SK-N-SH (cell line): ENCODE data around the gene DMRTA2. TPM values are rescaled to one million over a fixed set of nuclear protein-coding genes. Genes with fewer than 3 reads are reported as not detected.

Experiments used
- CTCF ChIA-PET: fragments of 300-600, 350-600 bp; formaldehyde crosslinking; extraction: SDS; loops from one replicate; lab custom pipeline; 2021; lab: Yijun Ruan, JAX
- POLR2A ChIA-PET: fragments of 350-600 bp; sonication (Branson Sonifier 250); formaldehyde crosslinking; extraction: SDS; loops from one replicate; lab custom pipeline; 2020; ENCODE audit warnings: antibody characterized with exemption, inconsistent platforms; lab: Yijun Ruan, JAX
- DNase-seq: peaks from one replicate; pipeline ENCODE4 v3.0.0; 2012
- H2AFZ ChIP-seq: fragments of 200-600 bp; sonication (generic); 2 replicates; pipeline ENCODE4 v1.8.1; 2016; ENCODE audit warnings: antibody characterized with exemption, mild to moderate bottlenecking, low read depth
- H3F3A ChIP-seq: fragments of 200-600 bp; sonication (generic); replicated peaks from 2 replicates; pipeline ENCODE3; 2016; ENCODE audit warnings: antibody characterized with exemption, mild to moderate bottlenecking; ENCODE audit not compliant: insufficient read depth
- H3K27ac ChIP-seq, 2 experiments: fragments of 200-500 bp in 1 of 2; fragments of 200-600 bp in 1 of 2; sonication (Bioruptor generic) in 1 of 2; sonication (generic), shearing (Covaris generic) in 1 of 2; 2 replicates each; pipeline versions ENCODE4 v1.5.1 to v1.6.1; 2014 to 2016; ENCODE audit warnings: low read depth in 2 of 2, inconsistent platforms in 1 of 2, low read length in 1 of 2, mild to moderate bottlenecking in 1 of 2, mixed read lengths in 1 of 2
- H3K27me3 ChIP-seq: fragments of 200-600 bp; sonication (generic), shearing (Covaris generic); 2 replicates; pipeline ENCODE4 v1.6.1; 2016; ENCODE audit warnings: mixed run types; ENCODE audit not compliant: insufficient read depth
- H3K36me3 ChIP-seq, 2 experiments: fragments of 200-500 bp in 1 of 2; fragments of 200-600 bp in 1 of 2; sonication (Bioruptor generic) in 1 of 2; sonication (generic) in 1 of 2; replicated peaks in 1 of 2; 2 replicates each; pipeline versions ENCODE3 to v1.5.1; 2014 to 2016; ENCODE audit warnings: low read length in 1 of 2, mild to moderate bottlenecking in 1 of 2; ENCODE audit not compliant: insufficient read depth in 2 of 2, control insufficient read depth in 1 of 2
- H3K4me1 ChIP-seq, 2 experiments: fragments of 200-500 bp in 1 of 2; fragments of 200-600 bp in 1 of 2; sonication (Bioruptor generic) in 1 of 2; sonication (generic), shearing (Covaris generic) in 1 of 2; 2 replicates each; pipeline versions ENCODE4 v1.5.1 to v1.6.1; 2014 to 2016; ENCODE audit warnings: low read depth in 1 of 2, low read length in 1 of 2, mixed run types in 1 of 2; ENCODE audit not compliant: insufficient read depth in 2 of 2, control insufficient read depth in 1 of 2
- H3K4me2 ChIP-seq: fragments of 200-600 bp; sonication (generic), shearing (Covaris generic); 2 replicates; pipeline ENCODE4 v1.6.1; 2017; ENCODE audit warnings: mixed run types
- H3K4me3 ChIP-seq, 2 experiments: fragments of 200-500 bp in 1 of 2; fragments of 200-600 bp in 1 of 2; sonication (Bioruptor generic) in 1 of 2; sonication (generic), shearing (Covaris generic) in 1 of 2; 2 replicates each; pipeline versions ENCODE4 v1.5.1 to v1.8.1; 2014 to 2016; ENCODE audit warnings: low read depth in 2 of 2, inconsistent platforms in 1 of 2, low read length in 1 of 2, mild to moderate bottlenecking in 1 of 2, mixed read lengths in 1 of 2, moderate library complexity in 1 of 2
- H3K79me2 ChIP-seq: fragments of 200-600 bp; sonication (generic); 2 replicates; pipeline ENCODE4 v1.8.1; 2017; ENCODE audit warnings: mild to moderate bottlenecking; ENCODE audit not compliant: insufficient read depth
- H3K9ac ChIP-seq: fragments of 200-600 bp; sonication (generic); 2 replicates; pipeline ENCODE4 v1.6.1; 2017; ENCODE audit warnings: mixed run types
- H3K9me2 ChIP-seq: fragments of 200-600 bp; sonication (generic); 2 replicates; pipeline ENCODE4 v1.6.1; 2017; ENCODE audit warnings: mixed run types
- H3K9me3 ChIP-seq: fragments of 200-600 bp; sonication (generic); 2 replicates; pipeline ENCODE4 v1.6.1; 2017; ENCODE audit warnings: mixed run types, mild to moderate bottlenecking, moderate library complexity
- H4K20me1 ChIP-seq: fragments of 200-600 bp; sonication (generic); 2 replicates; pipeline ENCODE4 v1.6.1; 2017; ENCODE audit warnings: mild to moderate bottlenecking, mixed run types; ENCODE audit not compliant: insufficient read depth
- CHD2 ChIP-seq: fragments of 150-350 bp; IDR thresholded peaks from 2 replicates; pipeline ENCODE4 v1.6.1; 2018; ENCODE audit warnings: low read length; ENCODE audit not compliant: partially characterized antibody
- ELF1 ChIP-seq: IDR thresholded peaks from 2 replicates; pipeline ENCODE4 v1.4.0; 2012
- EP300 ChIP-seq, 2 experiments: IDR thresholded peaks; 2 replicates each; pipeline versions ENCODE4 v1.4.0 to v1.6.1; 2012; ENCODE audit warnings: borderline replicate concordance in 1 of 2, low read depth in 1 of 2, low read length in 1 of 2
- EZH2phosphoT487 ChIP-seq: fragments of 200-600 bp; sonication (generic); IDR thresholded peaks from 2 replicates; pipeline ENCODE4 v1.6.1; 2017; ENCODE audit warnings: low read depth, mixed run types, mild to moderate bottlenecking, antibody characterized with exemption, moderate library complexity, borderline replicate concordance
- FOXJ3 ChIP-seq: sonication (generic); formaldehyde crosslinking; IDR thresholded peaks from 2 replicates; pipeline ENCODE4 v1.5.1; 2020; ENCODE audit warnings: mild to moderate bottlenecking, missing genetic modification reagents
- FOXM1 ChIP-seq: IDR thresholded peaks from 2 replicates; pipeline ENCODE4 v1.4.0; 2012; ENCODE audit warnings: low read depth, mild to moderate bottlenecking
- JUND ChIP-seq: IDR thresholded peaks from 2 replicates; pipeline ENCODE4 v1.4.0; 2012
- NFIC ChIP-seq: IDR thresholded peaks from 2 replicates; pipeline ENCODE4 v1.4.0; 2012; ENCODE audit warnings: borderline replicate concordance
- NRF1 ChIP-seq: IDR thresholded peaks from 2 replicates; pipeline ENCODE4 v1.6.1; 2012; ENCODE audit warnings: low read depth, mild to moderate bottlenecking, low read length
- POLR2AphosphoS5 ChIP-seq: IDR thresholded peaks from 2 replicates; pipeline ENCODE4 v1.6.1; 2012; ENCODE audit warnings: low read depth, low read length
- RAD21 ChIP-seq: IDR thresholded peaks from 2 replicates; pipeline ENCODE4 v1.6.1; 2012; ENCODE audit warnings: mild to moderate bottlenecking, low read length
- RCOR1 ChIP-seq: fragments of 150-350 bp; IDR thresholded peaks from 2 replicates; pipeline ENCODE4 v1.6.1; 2017; ENCODE audit warnings: antibody characterized with exemption, low read length
- SMC3 ChIP-seq: IDR thresholded peaks from 2 replicates; pipeline ENCODE4 v1.6.1; 2012; ENCODE audit warnings: low read depth, low read length, improper control_type of control experiment
- TCF12 ChIP-seq: IDR thresholded peaks from 2 replicates; pipeline ENCODE4 v1.4.0; 2012
- TEAD4 ChIP-seq: IDR thresholded peaks from 2 replicates; pipeline ENCODE4 v1.4.0; 2012; ENCODE audit warnings: mild to moderate bottlenecking, borderline replicate concordance; ENCODE audit not compliant: insufficient read depth
- WGBS: methylation state at CpG from one replicate; pipeline ENCODE4 v1.1.6; 2017; ENCODE audit warnings: low lambda C conversion rate; 5-methylcytosine and 5-hydroxymethylcytosine counted together
- polyA plus RNA-seq, 3 experiments: library from polyadenylated mRNA; depleted of rRNA; stranded (reverse); fragments of >200 nt; gene quantifications; 2 replicates each; pipeline ENCODE4 v1.2.3, GENCODE V29; 2012
- TF ChIP-seq, protein P1 (sequence below): fragments of 200-600 bp; sonication (generic); IDR thresholded peaks from 2 replicates; pipeline ENCODE4 v1.6.1; 2017; ENCODE audit warnings: antibody characterized with exemption, mild to moderate bottlenecking, moderate library complexity
- TF ChIP-seq, protein P2 (sequence below): fragments of 150-350 bp; IDR thresholded peaks from 2 replicates; pipeline ENCODE4 v1.6.1; 2016; ENCODE audit warnings: mild to moderate bottlenecking, low read depth, low read length
- TF ChIP-seq, protein P3 (sequence below): fragments of 150-350 bp; IDR thresholded peaks from 2 replicates; pipeline ENCODE4 v1.6.1; 2017; ENCODE audit warnings: antibody characterized with exemption, low read length, low read depth, borderline replicate concordance

DMRTA2 gene
- polyA plus RNA-seq, 1 of the 3 experiments (the other 2 are of a cell fraction) = 0.02 TPM

DNA sequence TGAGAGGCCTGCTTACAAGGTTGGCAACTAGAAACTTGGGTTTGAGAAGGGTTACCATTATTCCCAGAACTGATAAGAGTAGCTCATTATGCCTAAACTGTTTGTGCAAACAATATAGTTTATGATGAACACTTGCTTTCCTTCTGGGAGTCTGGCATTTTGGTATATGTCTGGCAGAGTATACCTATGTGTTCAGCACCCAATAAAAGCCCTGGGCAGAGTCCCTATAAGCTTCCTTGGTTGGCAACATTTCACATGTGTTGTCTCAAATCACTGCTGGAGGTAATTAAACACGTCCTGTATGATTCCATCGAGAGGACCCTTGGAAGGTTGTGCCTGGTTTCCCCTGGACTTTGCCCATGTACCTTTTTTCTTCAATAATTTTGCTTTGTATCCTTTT lies 39.7 kb upstream of the DMRTA2 start:
- no peaks in the 10 kb centered on the region for H3F3A ChIP-seq
- no peaks in the 10 kb centered on the region for H4K20me1 ChIP-seq
- H3K4me3 ChIP-seq = no peak overlapping the region
- no peak overlapping the region for H3K9ac ChIP-seq
- no peaks in the 10 kb centered on the region for H3K36me3 ChIP-seq
- H3K27me3 ChIP-seq = no peaks in the 10 kb centered on the region
- no peak for TF ChIP-seq POLR2AphosphoS5
- TF ChIP-seq FOXJ3 = no peak
- no peak for TF ChIP-seq JUND
- TF ChIP-seq NFIC = no peak
- TF ChIP-seq EZH2phosphoT487 = no peak
- TF ChIP-seq FOXM1 = no peak
- TF ChIP-seq, protein P1, sequence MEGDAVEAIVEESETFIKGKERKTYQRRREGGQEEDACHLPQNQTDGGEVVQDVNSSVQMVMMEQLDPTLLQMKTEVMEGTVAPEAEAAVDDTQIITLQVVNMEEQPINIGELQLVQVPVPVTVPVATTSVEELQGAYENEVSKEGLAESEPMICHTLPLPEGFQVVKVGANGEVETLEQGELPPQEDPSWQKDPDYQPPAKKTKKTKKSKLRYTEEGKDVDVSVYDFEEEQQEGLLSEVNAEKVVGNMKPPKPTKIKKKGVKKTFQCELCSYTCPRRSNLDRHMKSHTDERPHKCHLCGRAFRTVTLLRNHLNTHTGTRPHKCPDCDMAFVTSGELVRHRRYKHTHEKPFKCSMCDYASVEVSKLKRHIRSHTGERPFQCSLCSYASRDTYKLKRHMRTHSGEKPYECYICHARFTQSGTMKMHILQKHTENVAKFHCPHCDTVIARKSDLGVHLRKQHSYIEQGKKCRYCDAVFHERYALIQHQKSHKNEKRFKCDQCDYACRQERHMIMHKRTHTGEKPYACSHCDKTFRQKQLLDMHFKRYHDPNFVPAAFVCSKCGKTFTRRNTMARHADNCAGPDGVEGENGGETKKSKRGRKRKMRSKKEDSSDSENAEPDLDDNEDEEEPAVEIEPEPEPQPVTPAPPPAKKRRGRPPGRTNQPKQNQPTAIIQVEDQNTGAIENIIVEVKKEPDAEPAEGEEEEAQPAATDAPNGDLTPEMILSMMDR = no peak
- no peak for TF ChIP-seq TCF12
- no peak for TF ChIP-seq TEAD4
- H3K9me2 ChIP-seq = no peaks in the 10 kb centered on the region
- no peak overlapping the region for H3K4me2 ChIP-seq
- ChIA-PET POLR2A (no interaction called here), CTCF (no interaction called here)
- no peaks in the 10 kb centered on the region for H3K9me3 ChIP-seq
- 86% methylated on average over 2 of the region's 2 CpGs for WGBS
- no peak overlapping the region for H3K27ac ChIP-seq
- no peak for DNase-seq
- no peak overlapping the region for H2AFZ ChIP-seq
- H3K4me1 ChIP-seq = no peaks in the 10 kb centered on the region
- no peaks in the 10 kb centered on the region for H3K79me2 ChIP-seq

DNA sequence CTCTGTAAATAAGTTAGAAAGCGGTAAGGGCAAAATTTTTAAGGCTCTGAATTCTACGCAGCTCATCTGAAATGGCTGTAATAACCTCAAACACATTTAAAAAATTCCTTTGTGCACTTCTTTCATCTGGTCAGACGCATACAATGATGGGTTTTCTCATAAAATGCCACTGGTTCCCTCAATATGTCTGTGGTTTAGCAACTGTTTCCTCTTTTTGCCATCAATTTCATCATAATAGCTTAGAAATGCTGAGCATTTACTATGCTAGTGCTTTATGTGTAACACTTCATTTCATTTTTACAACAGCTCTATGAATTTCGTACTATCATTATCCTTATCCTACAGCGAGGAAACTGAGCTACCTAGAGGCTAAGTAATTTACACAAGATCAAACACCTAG lies 35.3 kb upstream of the DMRTA2 start:
- Histone ChIP-seq H3K27me3 (no peaks in the 10 kb centered on the region), H3K4me1 (no peaks in the 10 kb centered on the region), H3K9me2 (no peaks in the 10 kb centered on the region), H2AFZ (no peak overlapping the region), H3F3A (no peaks in the 10 kb centered on the region), H4K20me1 (no peaks in the 10 kb centered on the region), H3K4me2 (no peak overlapping the region), H3K27ac (no peak overlapping the region), H3K4me3 (no peak overlapping the region), H3K79me2 (no peaks in the 10 kb centered on the region), H3K36me3 (no peaks in the 10 kb centered on the region), H3K9me3 (no peaks in the 10 kb centered on the region), H3K9ac (no peak overlapping the region)
- no peak for DNase-seq
- TF ChIP-seq RCOR1 (no peak), RAD21 (no peak), NRF1 (no peak), CHD2 (no peak), EP300 (IDR thresholded peaks at IDR 0.05; ENCODE audit: borderline replicate concordance in 1 of 2, low read depth in 1 of 2, low read length in 1 of 2) (no peak), JUND (no peak), SMC3 (no peak), TEAD4 (no peak), ELF1 (no peak)
- TF ChIP-seq, protein P2, sequence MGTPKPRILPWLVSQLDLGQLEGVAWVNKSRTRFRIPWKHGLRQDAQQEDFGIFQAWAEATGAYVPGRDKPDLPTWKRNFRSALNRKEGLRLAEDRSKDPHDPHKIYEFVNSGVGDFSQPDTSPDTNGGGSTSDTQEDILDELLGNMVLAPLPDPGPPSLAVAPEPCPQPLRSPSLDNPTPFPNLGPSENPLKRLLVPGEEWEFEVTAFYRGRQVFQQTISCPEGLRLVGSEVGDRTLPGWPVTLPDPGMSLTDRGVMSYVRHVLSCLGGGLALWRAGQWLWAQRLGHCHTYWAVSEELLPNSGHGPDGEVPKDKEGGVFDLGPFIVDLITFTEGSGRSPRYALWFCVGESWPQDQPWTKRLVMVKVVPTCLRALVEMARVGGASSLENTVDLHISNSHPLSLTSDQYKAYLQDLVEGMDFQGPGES = no peak
- TF ChIP-seq, protein P1 = no peak
- TF ChIP-seq, protein P3, sequence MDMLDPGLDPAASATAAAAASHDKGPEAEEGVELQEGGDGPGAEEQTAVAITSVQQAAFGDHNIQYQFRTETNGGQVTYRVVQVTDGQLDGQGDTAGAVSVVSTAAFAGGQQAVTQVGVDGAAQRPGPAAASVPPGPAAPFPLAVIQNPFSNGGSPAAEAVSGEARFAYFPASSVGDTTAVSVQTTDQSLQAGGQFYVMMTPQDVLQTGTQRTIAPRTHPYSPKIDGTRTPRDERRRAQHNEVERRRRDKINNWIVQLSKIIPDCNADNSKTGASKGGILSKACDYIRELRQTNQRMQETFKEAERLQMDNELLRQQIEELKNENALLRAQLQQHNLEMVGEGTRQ = no peak
- POLR2A ChIA-PET = interaction anchor here (0.6 kb wide), 1 partner anchor 44 kb away, joined by 3 read pairs; no protein-coding TSS in a partner anchor
- CTCF ChIA-PET = no interaction called here
- WGBS = 97% methylated on average over 5 of the region's 5 CpGs
